K562 (cell line): ENCODE results near the gene SETMAR. TPM values are rescaled to one million over a fixed set of nuclear protein-coding genes. Genes with fewer than 3 reads are reported as not detected.

ENCODE experiments used
- ARHGAP35 ChIP-seq: fragments of 450-650 bp; IDR thresholded peaks from 2 replicates; pipeline ENCODE4 v1.6.1; 2018; ENCODE audit not compliant: partially characterized antibody
- ARID2 ChIP-seq: fragments of 450-650 bp; IDR thresholded peaks from 2 replicates; pipeline ENCODE4 v1.6.1; 2017; ENCODE audit warnings: antibody characterized with exemption, mild to moderate bottlenecking
- CAMTA2 ChIP-seq: fragments of 250-450 bp; sonication (Bioruptor Pico); conservative IDR thresholded peaks from 2 replicates; pipeline ENCODE4 v1.5.1; 2022
- CC2D1A ChIP-seq: fragments of 450-650 bp; IDR thresholded peaks from 2 replicates; pipeline ENCODE4 v1.6.1; 2017; ENCODE audit warnings: mild to moderate bottlenecking
- EHMT2 ChIP-seq: fragments of 450-650 bp; IDR thresholded peaks from 2 replicates; pipeline ENCODE4 v1.6.1; 2018; ENCODE audit warnings: antibody characterized with exemption
- FOXJ3 ChIP-seq: sonication (generic); formaldehyde crosslinking; IDR thresholded peaks from 2 replicates; pipeline ENCODE4 v1.4.0; 2020; ENCODE audit warnings: mild to moderate bottlenecking, missing genetic modification reagents
- GABPB2 ChIP-seq: fragments of 250-450 bp; sonication (Bioruptor Pico); conservative IDR thresholded peaks from 2 replicates; pipeline ENCODE4 v1.5.1; 2021; ENCODE audit warnings: mild to moderate bottlenecking
- RAD21 ChIP-seq, 2 experiments: fragments of 250-450 bp in 1 of 2; fragments of 450-650 bp in 1 of 2; sonication (Bioruptor Pico) in 1 of 2; formaldehyde crosslinking in 1 of 2; IDR thresholded peaks in 1 of 2; conservative IDR thresholded peaks in 1 of 2; 2 replicates each; pipeline versions ENCODE4 v1.4.0 to v1.8.0; 2020 to 2022; ENCODE audit warnings: mild to moderate bottlenecking in 2 of 2, moderate library complexity in 1 of 2
- RBFOX2 ChIP-seq: fragments of 200-400 bp; formaldehyde crosslinking; IDR thresholded peaks from 2 replicates; pipeline ENCODE4 v1.6.1; 2017; ENCODE audit warnings: low read depth, mild to moderate bottlenecking, low read length, moderate library complexity
- TAF1 ChIP-seq: IDR thresholded peaks from 2 replicates; pipeline ENCODE4 v1.6.1; 2011; ENCODE audit warnings: mild to moderate bottlenecking, low read length, moderate library complexity; ENCODE audit not compliant: insufficient read depth, control insufficient read depth, severe bottlenecking; ENCODE audit errors: extremely low read depth
- TAF15 ChIP-seq: fragments of 200-400 bp; formaldehyde crosslinking; IDR thresholded peaks from 2 replicates; pipeline ENCODE4 v1.6.1; 2017; ENCODE audit warnings: mild to moderate bottlenecking, low read depth, low read length, moderate library complexity
- polyA plus RNA-seq, 8 experiments: library from polyadenylated mRNA; depleted of rRNA in 4 of 8; stranded (reverse) in 5 of 8; unstranded in 3 of 8; fragments of >200 nt; fragmentation: Nextera tagmentation in 2 of 8; fragmentation: Illumina TruSeq in 1 of 8; extraction: Ambion mirVana in 2 of 8; extraction: Trizol in 1 of 8; gene quantifications; 2 replicates each; pipeline versions ENCODE4 v1.2.1 to v1.2.3, GENCODE V29; 2011 to 2014; ENCODE audit warnings: inconsistent platforms in 1 of 8, missing spikeins in 1 of 8
- total RNA-seq, 7 experiments: library from RNA; depleted of rRNA in 6 of 7; stranded (reverse); fragments of >200 nt in 6 of 7; fragmentation: Illumina TruSeq in 2 of 7; extraction: Trizol in 2 of 7; gene quantifications; 2 replicates each; pipeline versions ENCODE4 v1.2.1 to v1.2.3, GENCODE V29; 2011 to 2021; ENCODE audit warnings: low replicate concordance in 1 of 7
- TF ChIP-seq, protein P1 (sequence below), 3 experiments: fragments of 200-800 bp in 1 of 3; fragments of 250-450 bp in 1 of 3; fragments of 450-650 bp in 1 of 3; sonication (Bioruptor Pico) in 1 of 3; sonication (Bioruptor generic) in 1 of 3; formaldehyde crosslinking in 1 of 3; IDR thresholded peaks; 2 replicates each; pipeline versions ENCODE4 v1.6.1 to v1.8.0; 2016 to 2022; ENCODE audit warnings: mild to moderate bottlenecking in 2 of 3, missing genetic modification characterization in 2 of 3, missing compliant biosample characterization in 1 of 3, moderate library complexity in 1 of 3
- TF ChIP-seq, protein P2 (sequence below): fragments of 450-650 bp; IDR thresholded peaks from 2 replicates; pipeline ENCODE4 v1.6.1; 2016; ENCODE audit warnings: mild to moderate bottlenecking

SETMAR gene
- total and polyA plus RNA-seq, 9 of the 15 experiments (the other 6 are each of a cell fraction or from before 2014, with no cell fraction given) = 5.5 to 25.1 (median 18.2) TPM

DNA sequence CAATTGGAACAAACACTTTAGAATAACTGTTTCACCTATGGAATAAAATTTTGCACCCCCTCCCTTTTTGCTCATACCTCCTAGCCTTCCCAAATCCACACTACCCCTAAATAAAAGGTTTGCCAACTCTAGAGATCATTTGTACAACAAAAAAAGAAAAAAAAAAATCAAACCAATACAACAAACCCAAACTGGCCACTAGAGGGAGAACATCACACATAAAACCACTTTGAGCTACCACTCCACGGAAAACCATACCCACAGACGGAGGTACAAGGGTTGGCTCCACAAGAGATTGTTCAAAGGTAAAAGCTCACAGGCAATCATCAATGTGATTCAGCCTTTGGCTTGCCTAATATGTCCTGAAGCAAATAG is 47.6 kb downstream of the SETMAR start (continued):
- TF ChIP-seq, protein P1, sequence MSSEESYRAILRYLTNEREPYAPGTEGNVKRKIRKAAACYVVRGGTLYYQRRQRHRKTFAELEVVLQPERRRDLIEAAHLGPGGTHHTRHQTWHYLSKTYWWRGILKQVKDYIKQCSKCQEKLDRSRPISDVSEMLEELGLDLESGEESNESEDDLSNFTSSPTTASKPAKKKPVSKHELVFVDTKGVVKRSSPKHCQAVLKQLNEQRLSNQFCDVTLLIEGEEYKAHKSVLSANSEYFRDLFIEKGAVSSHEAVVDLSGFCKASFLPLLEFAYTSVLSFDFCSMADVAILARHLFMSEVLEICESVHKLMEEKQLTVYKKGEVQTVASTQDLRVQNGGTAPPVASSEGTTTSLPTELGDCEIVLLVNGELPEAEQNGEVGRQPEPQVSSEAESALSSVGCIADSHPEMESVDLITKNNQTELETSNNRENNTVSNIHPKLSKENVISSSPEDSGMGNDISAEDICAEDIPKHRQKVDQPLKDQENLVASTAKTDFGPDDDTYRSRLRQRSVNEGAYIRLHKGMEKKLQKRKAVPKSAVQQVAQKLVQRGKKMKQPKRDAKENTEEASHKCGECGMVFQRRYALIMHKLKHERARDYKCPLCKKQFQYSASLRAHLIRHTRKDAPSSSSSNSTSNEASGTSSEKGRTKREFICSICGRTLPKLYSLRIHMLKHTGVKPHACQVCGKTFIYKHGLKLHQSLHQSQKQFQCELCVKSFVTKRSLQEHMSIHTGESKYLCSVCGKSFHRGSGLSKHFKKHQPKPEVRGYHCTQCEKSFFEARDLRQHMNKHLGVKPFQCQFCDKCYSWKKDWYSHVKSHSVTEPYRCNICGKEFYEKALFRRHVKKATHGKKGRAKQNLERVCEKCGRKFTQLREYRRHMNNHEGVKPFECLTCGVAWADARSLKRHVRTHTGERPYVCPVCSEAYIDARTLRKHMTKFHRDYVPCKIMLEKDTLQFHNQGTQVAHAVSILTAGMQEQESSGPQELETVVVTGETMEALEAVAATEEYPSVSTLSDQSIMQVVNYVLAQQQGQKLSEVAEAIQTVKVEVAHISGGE (CRISPR knock-in tag; IDR thresholded peaks at IDR 0.05) = no peak
- TF ChIP-seq TAF15 (no peak), GABPB2 (CRISPR knock-in tag) (no peak), TAF1 (peak; percentile 24), FOXJ3 (CRISPR knock-in tag) (no peak), RAD21 (CRISPR knock-in tag; conservative IDR thresholded peaks at IDR 0.05 in 1 of 2, IDR thresholded peaks at IDR 0.05 in 1 of 2) (peak; percentile 84 to 88), EHMT2 (peak; percentile 58; the same call in 1 of the 2 replicates), CAMTA2 (CRISPR knock-in tag) (no peak), RBFOX2 (peak; percentile 40; the same call in 1 of the 2 replicates), ARID2 (peak; percentile 98), CC2D1A (peak; percentile 81), ARHGAP35 (peak; percentile 28)
- TF ChIP-seq, protein P2, sequence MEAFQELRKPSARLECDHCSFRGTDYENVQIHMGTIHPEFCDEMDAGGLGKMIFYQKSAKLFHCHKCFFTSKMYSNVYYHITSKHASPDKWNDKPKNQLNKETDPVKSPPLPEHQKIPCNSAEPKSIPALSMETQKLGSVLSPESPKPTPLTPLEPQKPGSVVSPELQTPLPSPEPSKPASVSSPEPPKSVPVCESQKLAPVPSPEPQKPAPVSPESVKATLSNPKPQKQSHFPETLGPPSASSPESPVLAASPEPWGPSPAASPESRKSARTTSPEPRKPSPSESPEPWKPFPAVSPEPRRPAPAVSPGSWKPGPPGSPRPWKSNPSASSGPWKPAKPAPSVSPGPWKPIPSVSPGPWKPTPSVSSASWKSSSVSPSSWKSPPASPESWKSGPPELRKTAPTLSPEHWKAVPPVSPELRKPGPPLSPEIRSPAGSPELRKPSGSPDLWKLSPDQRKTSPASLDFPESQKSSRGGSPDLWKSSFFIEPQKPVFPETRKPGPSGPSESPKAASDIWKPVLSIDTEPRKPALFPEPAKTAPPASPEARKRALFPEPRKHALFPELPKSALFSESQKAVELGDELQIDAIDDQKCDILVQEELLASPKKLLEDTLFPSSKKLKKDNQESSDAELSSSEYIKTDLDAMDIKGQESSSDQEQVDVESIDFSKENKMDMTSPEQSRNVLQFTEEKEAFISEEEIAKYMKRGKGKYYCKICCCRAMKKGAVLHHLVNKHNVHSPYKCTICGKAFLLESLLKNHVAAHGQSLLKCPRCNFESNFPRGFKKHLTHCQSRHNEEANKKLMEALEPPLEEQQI = 0 out of 2 replicates have a peak, but pooled peaks have one; percentile 19
